BE2C (cell line): ENCODE measurements around the gene CABLES2.

Experiments used
- DNase-seq: peaks from one replicate; pipeline ENCODE4 v3.0.0-alpha.2; 2020
- H3K27me3 ChIP-seq: fragments of 250-450 bp; sonication (Bioruptor Pico); 2 replicates; pipeline ENCODE4 v1.5.1; 2020; ENCODE audit warnings: mild to moderate bottlenecking
- H3K36me3 ChIP-seq: fragments of 250-450 bp; sonication (Bioruptor Pico); 2 replicates; pipeline ENCODE4 v1.5.1; 2020; ENCODE audit warnings: mild to moderate bottlenecking
- H3K4me1 ChIP-seq: fragments of 250-450 bp; sonication (Bioruptor Pico); 2 replicates; pipeline ENCODE4 v1.5.1; 2020
- H3K4me3 ChIP-seq: 2 replicates; pipeline ENCODE4 v1.5.1; 2011; ENCODE audit warnings: low read depth, low read length
- H3K9me3 ChIP-seq: fragments of 250-450 bp; sonication (Bioruptor Pico); 2 replicates; pipeline ENCODE4 v1.5.1; 2020
- TF ChIP-seq, protein P1 (sequence below): IDR thresholded peaks from 2 replicates; pipeline ENCODE4 v1.5.1; 2012; ENCODE audit warnings: mild to moderate bottlenecking, low read depth, low read length

CABLES2 gene

DNA sequence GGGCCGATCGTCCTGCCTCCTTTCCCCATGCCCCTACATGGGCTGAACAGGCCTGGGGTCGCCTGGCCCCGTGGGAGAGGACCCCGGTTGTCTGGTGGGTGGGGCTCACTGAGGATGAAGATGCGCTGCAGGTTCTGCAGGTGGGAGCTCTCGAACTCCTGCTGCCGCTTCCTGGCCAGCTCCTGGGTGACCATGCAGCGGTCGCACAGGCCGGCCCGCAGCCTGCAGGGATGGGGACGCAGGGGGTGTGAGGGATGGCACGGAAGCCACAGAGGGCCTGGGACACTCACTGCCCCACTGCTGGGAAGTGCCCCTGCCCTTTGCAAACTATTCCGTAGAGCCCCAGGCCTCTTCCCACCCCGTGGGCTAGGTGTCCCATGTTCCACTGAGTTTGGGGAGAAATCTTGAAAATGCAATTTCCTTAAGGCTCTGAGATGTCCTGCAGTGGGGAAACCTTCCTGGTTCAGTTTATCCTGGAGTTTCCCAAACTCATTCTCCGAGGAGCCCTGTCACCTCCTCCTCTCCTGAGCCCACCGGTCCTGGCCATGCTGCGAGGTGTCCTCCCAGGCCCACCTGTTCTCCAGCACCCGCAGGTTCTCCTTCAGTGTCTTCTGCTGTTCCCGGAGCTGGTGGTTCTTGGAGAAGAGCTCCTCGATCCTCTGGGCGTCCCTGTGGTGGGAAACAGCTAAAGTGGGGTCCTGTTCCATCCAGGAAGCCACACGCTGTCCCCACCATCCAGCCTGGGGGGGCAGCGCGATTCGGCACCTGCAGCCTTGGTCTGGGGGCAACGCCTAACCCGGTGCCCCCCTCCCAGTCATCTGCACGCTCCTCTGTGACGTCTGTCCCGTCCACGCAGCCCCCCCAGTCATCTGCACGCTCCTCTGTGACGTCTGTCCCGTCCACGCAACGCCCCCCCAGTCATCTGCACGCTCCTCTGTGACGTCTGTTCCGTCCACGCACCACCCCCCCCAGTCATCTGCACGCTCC, 9.9 kb upstream of the CABLES2 start:
- no peaks in the 10 kb centered on the region for H3K9me3 ChIP-seq
- H3K4me3 ChIP-seq = no peak overlapping the region
- DNase-seq = no peak
- no peaks in the 10 kb centered on the region for H3K4me1 ChIP-seq
- H3K27me3 ChIP-seq = no peaks in the 10 kb centered on the region
- H3K36me3 ChIP-seq = no peaks in the 10 kb centered on the region
- TF ChIP-seq, protein P1, sequence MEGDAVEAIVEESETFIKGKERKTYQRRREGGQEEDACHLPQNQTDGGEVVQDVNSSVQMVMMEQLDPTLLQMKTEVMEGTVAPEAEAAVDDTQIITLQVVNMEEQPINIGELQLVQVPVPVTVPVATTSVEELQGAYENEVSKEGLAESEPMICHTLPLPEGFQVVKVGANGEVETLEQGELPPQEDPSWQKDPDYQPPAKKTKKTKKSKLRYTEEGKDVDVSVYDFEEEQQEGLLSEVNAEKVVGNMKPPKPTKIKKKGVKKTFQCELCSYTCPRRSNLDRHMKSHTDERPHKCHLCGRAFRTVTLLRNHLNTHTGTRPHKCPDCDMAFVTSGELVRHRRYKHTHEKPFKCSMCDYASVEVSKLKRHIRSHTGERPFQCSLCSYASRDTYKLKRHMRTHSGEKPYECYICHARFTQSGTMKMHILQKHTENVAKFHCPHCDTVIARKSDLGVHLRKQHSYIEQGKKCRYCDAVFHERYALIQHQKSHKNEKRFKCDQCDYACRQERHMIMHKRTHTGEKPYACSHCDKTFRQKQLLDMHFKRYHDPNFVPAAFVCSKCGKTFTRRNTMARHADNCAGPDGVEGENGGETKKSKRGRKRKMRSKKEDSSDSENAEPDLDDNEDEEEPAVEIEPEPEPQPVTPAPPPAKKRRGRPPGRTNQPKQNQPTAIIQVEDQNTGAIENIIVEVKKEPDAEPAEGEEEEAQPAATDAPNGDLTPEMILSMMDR = no peak

DNA sequence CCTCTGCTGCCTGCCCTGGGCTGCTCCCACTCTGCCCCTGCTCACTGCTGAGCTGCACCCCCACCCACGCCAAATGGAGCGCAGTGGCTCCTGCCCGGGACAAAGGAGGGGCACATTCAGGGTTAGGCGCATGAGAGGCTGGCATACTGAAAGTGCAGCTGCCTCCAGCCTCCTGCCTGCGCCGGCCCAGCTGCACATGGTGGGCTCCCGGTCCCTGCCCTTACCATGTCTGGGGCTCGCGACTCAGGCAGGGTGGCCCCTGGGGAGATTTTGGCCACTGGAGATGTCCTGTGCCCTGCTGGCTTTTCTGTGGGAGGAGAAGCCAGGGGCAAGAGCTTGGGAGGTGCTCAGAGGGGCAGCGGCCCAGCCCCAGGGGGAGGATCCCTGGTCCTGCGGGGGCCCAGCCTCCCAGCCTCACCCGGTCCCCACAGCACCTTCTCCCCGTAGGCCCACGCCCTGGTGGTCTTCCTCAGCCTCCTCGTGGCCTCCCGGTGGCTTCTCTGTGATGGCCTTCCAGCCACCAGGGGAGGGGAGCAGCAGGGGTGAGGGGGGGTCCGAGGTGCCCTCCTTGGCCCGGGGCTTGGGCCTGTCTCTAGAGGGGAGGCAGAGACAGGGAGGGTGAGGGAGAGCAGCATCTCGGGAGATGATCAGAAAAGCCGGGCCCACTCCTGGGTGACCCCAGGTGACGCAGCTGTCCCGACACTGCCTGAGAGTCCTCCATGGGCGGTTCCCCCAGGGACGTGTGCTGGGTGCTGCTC, 8.4 kb upstream of the CABLES2 start:
- Histone ChIP-seq H3K27me3 (no peaks in the 10 kb centered on the region), H3K9me3 (no peaks in the 10 kb centered on the region), H3K36me3 (no peaks in the 10 kb centered on the region), H3K4me3 (no peak overlapping the region), H3K4me1 (peaks cover 2% of the 10 kb centered on the region)
- DNase-seq = no peak
- TF ChIP-seq, protein P1 = no peak

DNA sequence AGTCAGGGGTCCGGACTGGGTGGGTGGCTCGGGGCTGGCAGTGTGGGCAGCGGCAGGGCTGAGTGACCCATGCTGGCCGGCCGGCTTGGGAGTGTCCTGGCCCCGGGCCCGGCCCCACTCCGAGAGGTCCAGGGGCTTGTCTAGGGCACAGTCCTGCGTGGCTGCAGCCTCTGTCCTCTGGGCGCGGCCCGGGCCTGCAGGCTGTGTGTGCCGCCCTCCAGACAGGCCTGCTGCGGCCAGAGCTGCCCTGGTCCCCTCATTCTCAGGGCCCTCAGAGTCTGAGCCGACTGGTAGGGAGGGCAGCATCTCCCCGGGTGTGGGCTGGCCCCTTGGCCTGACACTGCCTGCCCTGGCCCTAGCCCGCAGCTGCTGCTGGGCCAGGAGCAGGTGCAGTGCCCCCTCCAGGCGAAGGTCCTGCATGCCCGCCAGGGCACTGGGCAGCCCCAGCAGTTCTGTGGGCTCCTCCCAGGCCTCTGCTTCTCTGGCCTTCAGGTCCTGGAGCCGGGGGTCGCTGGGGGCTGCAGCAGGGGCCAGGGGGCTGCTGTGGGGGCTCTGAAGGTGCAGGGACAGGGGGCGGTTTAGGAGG, 6.9 kb upstream of the CABLES2 start:
- Histone ChIP-seq H3K9me3 (no peaks in the 10 kb centered on the region), H3K36me3 (no peaks in the 10 kb centered on the region), H3K27me3 (no peaks in the 10 kb centered on the region), H3K4me3 (no peak overlapping the region), H3K4me1 (peaks cover 5% of the 10 kb centered on the region)
- DNase-seq = no peak
- TF ChIP-seq, protein P1 = peak; percentile 30

DNA sequence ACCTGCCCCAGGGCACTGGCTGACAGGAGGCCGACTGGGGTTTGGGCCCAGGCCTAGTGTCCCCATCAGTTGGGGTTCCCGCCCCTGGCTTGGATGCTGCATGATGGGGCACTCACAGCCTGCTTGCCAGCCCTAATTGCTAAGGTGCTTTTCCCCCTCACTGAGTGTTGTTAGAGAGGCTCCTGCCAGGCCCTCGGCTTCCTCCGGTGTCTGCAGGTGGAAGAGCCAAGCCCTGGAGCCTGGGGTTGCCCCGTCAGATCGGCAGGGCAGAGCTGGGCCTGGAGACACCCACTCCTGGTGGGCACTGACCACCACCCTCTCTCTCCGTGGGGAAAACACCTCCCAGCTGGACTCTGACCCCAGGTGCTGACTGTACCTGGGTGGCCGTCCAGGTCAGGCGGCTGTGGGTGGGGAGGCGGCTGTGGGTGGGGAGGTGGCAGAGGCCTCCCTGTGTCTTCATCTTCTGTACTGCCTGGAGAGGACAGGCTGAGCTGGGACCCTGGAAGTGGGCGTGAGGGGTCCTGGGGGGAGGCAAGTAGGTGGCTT, 6.0 kb upstream of the CABLES2 start:
- DNase-seq = no peak
- Histone ChIP-seq H3K9me3 (no peaks in the 10 kb centered on the region), H3K4me3 (no peak overlapping the region), H3K27me3 (no peaks in the 10 kb centered on the region), H3K4me1 (peaks cover 5% of the 10 kb centered on the region), H3K36me3 (no peaks in the 10 kb centered on the region)
- TF ChIP-seq, protein P1 = no peak

- H3K9me3 ChIP-seq = no peaks in the 10 kb centered on the region
- no peak overlapping the region for H3K4me3 ChIP-seq
- H3K4me1 ChIP-seq = peaks cover 8% of the 10 kb centered on the region
- no peaks in the 10 kb centered on the region for H3K36me3 ChIP-seq
- no peak for DNase-seq
- TF ChIP-seq, protein P1 = no peak
- H3K27me3 ChIP-seq = no peaks in the 10 kb centered on the region
These were observed 5.3 kb upstream of the CABLES2 start for GRCh38 chr20:62412194-62413024.
